Activated CD4-positive, alpha-beta T cell treated with anti-CD3 and anti-CD28 coated beads for 36 hours (primary cell): Measurements from ENCODE around the gene N4BP2L2. TPM values are rescaled to one million over a fixed set of nuclear protein-coding genes. Genes with fewer than 3 reads are reported as not detected.
"Not testable (repeated sequence)": the region's sequence is repeated elsewhere in the genome, so short reads cannot be mapped to it uniquely, and the experiment has no call there.

Experiments
- ATAC-seq: fragments of 200-7000 bp; cut with Tn5 transposase; one replicate; pipeline ENCODE4 v1.10.0; 2021; ENCODE audit warnings: mild to moderate bottlenecking, moderate library complexity
- CTCF ChIA-PET: fragments of 350-600 bp; sonication (Branson Sonifier 250); formaldehyde crosslinking; loops from one replicate; lab custom pipeline; 2021; ENCODE audit warnings: antibody characterized with exemption; lab: Charles Lee
- POLR2A ChIA-PET: fragments of 350-600 bp; sonication (Branson Sonifier 250); formaldehyde crosslinking; loops from one replicate; lab custom pipeline; 2021; ENCODE audit warnings: antibody characterized with exemption, inconsistent platforms; lab: Charles Lee
- DNase-seq: peaks from one replicate; pipeline ENCODE4 v3.0.0-alpha.2; 2020
- H3K27ac Mint-ChIP-seq: one replicate; pipeline ENCODE4 v1.8.0; 2021; ENCODE audit warnings: mixed read lengths
- H3K27me3 Mint-ChIP-seq: one replicate; pipeline ENCODE4 v1.8.0; 2021; ENCODE audit warnings: mixed read lengths
- H3K36me3 Mint-ChIP-seq: one replicate; pipeline ENCODE4 v1.8.0; 2021; ENCODE audit warnings: low read depth, mixed read lengths
- H3K4me1 Mint-ChIP-seq: one replicate; pipeline ENCODE4 v1.8.0; 2021; ENCODE audit warnings: mixed read lengths
- H3K4me3 Mint-ChIP-seq: one replicate; pipeline ENCODE4 v1.8.0; 2021; ENCODE audit warnings: mild to moderate bottlenecking, moderate library complexity, mixed read lengths
- H3K9me3 Mint-ChIP-seq: one replicate; pipeline ENCODE4 v1.8.0; 2021; ENCODE audit warnings: low read depth, mixed read lengths
- intact Hi-C, 2 experiments: fragments of 100-400 bp; cut with DNase I in 1 of 2; cut with micrococcal nuclease in 1 of 2; formaldehyde crosslinking; loops; one replicate each; pipeline versions ENCODE4 v1.14.2 to v1.15.1; 2022 to 2024; cut with DNase I, micrococcal nuclease
- total RNA-seq, 2 experiments: library from RNA; stranded (reverse); gene quantifications; one replicate each; pipeline ENCODE4 v1.2.3, GENCODE V29; 2021

Gene N4BP2L2
- total RNA-seq, 2 experiments from 2014 or later: 95.1 to 105 TPM

- intact Hi-C loops, H3K4me3 Mint-ChIP-seq, H3K27ac Mint-ChIP-seq, H3K27me3 Mint-ChIP-seq, DNase-seq, ATAC-seq, H3K4me1 Mint-ChIP-seq, CTCF ChIA-PET, H3K36me3 Mint-ChIP-seq, POLR2A ChIA-PET: not testable (repeated sequence)
- H3K9me3 Mint-ChIP-seq: peaks cover 16% of the 10 kb centered on the region
Measured at GRCh38 chr13:32575687-32576086, 37.1 kb upstream of the N4BP2L2 start.

GRCh38 chr13:32560842-32561241 is 22.2 kb upstream of the N4BP2L2 start:
- DNase-seq, H3K27ac Mint-ChIP-seq, CTCF ChIA-PET, H3K27me3 Mint-ChIP-seq, ATAC-seq, H3K36me3 Mint-ChIP-seq, H3K4me1 Mint-ChIP-seq, intact Hi-C loops, POLR2A ChIA-PET, H3K4me3 Mint-ChIP-seq: not testable (repeated sequence)
- H3K9me3 Mint-ChIP-seq: peaks cover 14% of the 10 kb centered on the region

GRCh38 chr13:32555613-32556012 is 17.0 kb upstream of the N4BP2L2 start:
- DNase-seq: no peak
- Mint-ChIP-seq H3K27ac (no peak overlapping the region), H3K36me3 (no peaks in the 10 kb centered on the region), H3K4me1 (peaks cover 3% of the 10 kb centered on the region), H3K4me3 (no peak overlapping the region), H3K9me3 (peaks cover 2% of the 10 kb centered on the region), H3K27me3 (peaks cover 2% of the 10 kb centered on the region)
- ChIA-PET POLR2A (no interaction called here), CTCF (no interaction called here)
- intact Hi-C loops: no loop called here
- no peak for ATAC-seq

- Mint-ChIP-seq H3K9me3 (no peaks in the 10 kb centered on the region), H3K4me1 (peaks cover 3% of the 10 kb centered on the region), H3K4me3 (no peak overlapping the region), H3K27ac (no peak overlapping the region), H3K27me3 (peaks cover 2% of the 10 kb centered on the region), H3K36me3 (no peaks in the 10 kb centered on the region)
- ATAC-seq (no peak), DNase-seq (no peak)
- POLR2A ChIA-PET: no interaction called here
- intact Hi-C loops: no loop called here
- CTCF ChIA-PET: interaction anchor here (0.9 kb wide), 1 partner anchor 87 kb away, joined by 3 read pairs; no protein-coding TSS in a partner anchor
Measured at GRCh38 chr13:32553720-32554119, 15.1 kb upstream of the N4BP2L2 start.

- no peaks in the 10 kb centered on the region for H3K36me3 Mint-ChIP-seq
- intact Hi-C loops: no loop called here
- H3K27me3 Mint-ChIP-seq: peaks cover 2% of the 10 kb centered on the region
- DNase-seq: no peak
- ChIA-PET POLR2A (no interaction called here), CTCF (interaction anchor here (0.8 kb wide), 1 partner anchor 90 kb away, joined by 3 read pairs; no protein-coding TSS in a partner anchor)
- no peak for ATAC-seq
- no peak overlapping the region for H3K4me3 Mint-ChIP-seq
- H3K27ac Mint-ChIP-seq: no peak overlapping the region
- H3K9me3 Mint-ChIP-seq: no peaks in the 10 kb centered on the region
- H3K4me1 Mint-ChIP-seq: no peaks in the 10 kb centered on the region
Measured at GRCh38 chr13:32549788-32550187, 11.2 kb upstream of the N4BP2L2 start.

GRCh38 chr13:32548837-32549236 is 10.2 kb upstream of the N4BP2L2 start:
- ChIA-PET CTCF (no interaction called here), POLR2A (no interaction called here)
- DNase-seq (no peak), ATAC-seq (no peak)
- Mint-ChIP-seq H3K4me3 (no peak overlapping the region), H3K36me3 (no peaks in the 10 kb centered on the region), H3K27ac (no peak overlapping the region), H3K27me3 (peaks cover 2% of the 10 kb centered on the region), H3K9me3 (no peaks in the 10 kb centered on the region), H3K4me1 (no peaks in the 10 kb centered on the region)
- intact Hi-C loops: no loop called here

- peaks cover 4% of the 10 kb centered on the region for H3K27me3 Mint-ChIP-seq
- H3K4me1 Mint-ChIP-seq: no peaks in the 10 kb centered on the region
- intact Hi-C loops: no loop called here
- H3K27ac Mint-ChIP-seq: no peak overlapping the region
- H3K4me3 Mint-ChIP-seq: no peak overlapping the region
- ChIA-PET POLR2A (no interaction called here), CTCF (no interaction called here)
- H3K9me3 Mint-ChIP-seq: no peaks in the 10 kb centered on the region
- DNase-seq (no peak), ATAC-seq (no peak)
- H3K36me3 Mint-ChIP-seq: no peaks in the 10 kb centered on the region
Measured at GRCh38 chr13:32545083-32545482, 6.5 kb upstream of the N4BP2L2 start.

GRCh38 chr13:32542221-32542620 is 3.6 kb upstream of the N4BP2L2 start:
- Mint-ChIP-seq H3K4me1 (peaks cover 11% of the 10 kb centered on the region), H3K4me3 (no peak overlapping the region), H3K27me3 (peaks cover 4% of the 10 kb centered on the region), H3K9me3 (no peaks in the 10 kb centered on the region), H3K36me3 (peaks cover 4% of the 10 kb centered on the region), H3K27ac (no peak overlapping the region)
- ChIA-PET CTCF (interaction anchor here (0.6 kb wide), 1 partner anchor 252 kb away, joined by 5 read pairs; no protein-coding TSS in a partner anchor), POLR2A (no interaction called here)
- ATAC-seq (no peak), DNase-seq (no peak)
- intact Hi-C loops: no loop called here

GRCh38 chr13:32538143-32538620 is 413 bp downstream of the N4BP2L2 start:
- ChIA-PET CTCF (interaction anchor here (1.1 to 1.4 kb wide), 3 partner anchors 18 to 291 kb away, joined by 3 to 5 read pairs (median 3); no protein-coding TSS in a partner anchor), POLR2A (interaction anchor here (0.6 to 1.2 kb wide), 8 partner anchors 52 to 1005 kb away, joined by 3 to 6 read pairs (median 4); partner anchors contain the start of genes BRCA2, N4BP2L1 and ZAR1L)
- H3K4me3 Mint-ChIP-seq: peak overlapping the region; percentile 93
- peak; percentile 80 for ATAC-seq
- H3K36me3 Mint-ChIP-seq: peaks cover 38% of the 10 kb centered on the region
- H3K27me3 Mint-ChIP-seq: peaks cover 4% of the 10 kb centered on the region
- no peaks in the 10 kb centered on the region for H3K9me3 Mint-ChIP-seq
- no peak for DNase-seq
- H3K4me1 Mint-ChIP-seq: peaks cover 44% of the 10 kb centered on the region
- H3K27ac Mint-ChIP-seq: peak overlapping the region; percentile 98
- intact Hi-C loops: loop anchor here (1.0 to 10.0 kb wide), 15 partner anchors 36 to 1333 kb away; partner anchors contain the start of genes BRCA2 (in 2 of the 2), PDS5B (in 2 of the 2), ZAR1L (in 2 of the 2) and FRY (in 1 of the 2)

- Mint-ChIP-seq H3K4me1 (peaks cover 49% of the 10 kb centered on the region), H3K27ac (peak overlapping the region; percentile 98), H3K27me3 (peaks cover 4% of the 10 kb centered on the region), H3K9me3 (no peaks in the 10 kb centered on the region), H3K4me3 (peak overlapping the region; percentile 93), H3K36me3 (peaks cover 43% of the 10 kb centered on the region)
- CTCF ChIA-PET: interaction anchor here (0.5 to 1.4 kb wide), 4 partner anchors 17 to 291 kb away, joined by 3 to 5 read pairs (median 3); no protein-coding TSS in a partner anchor
- intact Hi-C loops: loop anchor here (1.0 to 10.0 kb wide), 15 partner anchors 35 to 1333 kb away; partner anchors contain the start of genes BRCA2 (in 2 of the 2), PDS5B (in 2 of the 2), ZAR1L (in 2 of the 2) and FRY (in 1 of the 2)
- peak; percentile 69 for DNase-seq
- POLR2A ChIA-PET: interaction anchor here (0.6 to 1.2 kb wide), 9 partner anchors 34 to 1005 kb away, joined by 3 to 8 read pairs (median 4); no protein-coding TSS in a partner anchor
- peak; percentile 4 for ATAC-seq
Measured at GRCh38 chr13:32537580-32538142, 934 bp downstream of the N4BP2L2 start.

- intact Hi-C loops: loop anchor here (5.0 to 10.0 kb wide), 8 partner anchors 33 to 1331 kb away; partner anchors contain the start of gene FRY (in 1 of the 2)
- CTCF ChIA-PET: interaction anchor here (1.1 kb wide), 1 partner anchor 11 kb away, joined by 3 read pairs; no protein-coding TSS in a partner anchor
- H3K9me3 Mint-ChIP-seq: no peaks in the 10 kb centered on the region
- H3K4me1 Mint-ChIP-seq: peaks cover 65% of the 10 kb centered on the region
- POLR2A ChIA-PET: interaction anchor here (0.6 kb wide), 1 partner anchor 19 kb away, joined by 3 read pairs; no protein-coding TSS in a partner anchor
- peaks cover 51% of the 10 kb centered on the region for H3K36me3 Mint-ChIP-seq
- H3K4me3 Mint-ChIP-seq: peak overlapping the region; percentile 55
- DNase-seq (no peak), ATAC-seq (no peak)
- peak overlapping the region; percentile 88 for H3K27ac Mint-ChIP-seq
- H3K27me3 Mint-ChIP-seq: no peaks in the 10 kb centered on the region
Measured at GRCh38 chr13:32535748-32536147, 2.8 kb downstream of the N4BP2L2 start.
